Mucosa of rectum (tissue), 2 donors: Measurements from ENCODE around the gene NWD2.
A peak's percentile ranks its signal among the peaks of the same experiment; 100 is the strongest.

Experiments
- H3K27ac ChIP-seq, 2 donors: one replicate each; pipeline ENCODE4 v1.7.0; 2013; ENCODE audit warnings: inconsistent platforms in 2 of 2, low read depth in 2 of 2, low read length in 2 of 2
- H3K27me3 ChIP-seq, 2 donors: one replicate each; pipeline ENCODE4 v1.7.0; 2013; ENCODE audit warnings: low read length in 2 of 2; ENCODE audit not compliant: control insufficient read depth in 2 of 2, insufficient read depth in 2 of 2
- H3K36me3 ChIP-seq, 2 donors: one replicate each; pipeline ENCODE4 v1.7.0; 2013; ENCODE audit warnings: low read length in 2 of 2; ENCODE audit not compliant: control insufficient read depth in 2 of 2, insufficient read depth in 2 of 2
- H3K4me1 ChIP-seq, 2 donors: one replicate each; pipeline ENCODE4 v1.7.0; 2013; ENCODE audit warnings: low read length in 2 of 2, mild to moderate bottlenecking in 1 of 2; ENCODE audit not compliant: control insufficient read depth in 2 of 2, insufficient read depth in 2 of 2
- H3K4me3 ChIP-seq, 2 donors: one replicate each; pipeline ENCODE4 v1.7.0; 2013; ENCODE audit warnings: low read length in 2 of 2
- H3K9ac ChIP-seq, 2 donors: one replicate each; pipeline ENCODE4 v1.7.0; 2013; ENCODE audit warnings: low read length in 2 of 2, low read depth in 1 of 2, mild to moderate bottlenecking in 1 of 2
- H3K9me3 ChIP-seq, 2 donors: one replicate each; pipeline ENCODE4 v1.7.0; 2013; ENCODE audit warnings: low read length in 2 of 2; ENCODE audit not compliant: control insufficient read depth in 2 of 2
- donor health status: healthy.
- donor health status: Normal muscosa, but diverticular disease.

NWD2 gene

GRCh38 chr4:37434469-37434868 is 189.9 kb downstream of the NWD2 start:
- Histone ChIP-seq H3K27ac (no peak overlapping the region), H3K4me1 (peaks cover 7 to 28% of the 10 kb centered on the region in 2 donors), H3K36me3 (no peaks in the 10 kb centered on the region), H3K4me3 (no peak overlapping the region), H3K27me3 (no peaks in the 10 kb centered on the region), H3K9me3 (no peaks in the 10 kb centered on the region), H3K9ac (no peak overlapping the region)

- Histone ChIP-seq H3K27me3 (no peaks in the 10 kb centered on the region), H3K4me1 (peaks cover 10 to 32% of the 10 kb centered on the region in 2 donors), H3K27ac (no peak overlapping the region), H3K4me3 (no peak overlapping the region), H3K9me3 (no peaks in the 10 kb centered on the region), H3K36me3 (no peaks in the 10 kb centered on the region), H3K9ac (no peak overlapping the region)
Measured at GRCh38 chr4:37436546-37436945, 192.0 kb downstream of the NWD2 start.

GRCh38 chr4:37437163-37437562 is 192.6 kb downstream of the NWD2 start:
- Histone ChIP-seq H3K27ac (peak overlapping the region in 1 of 2 donors; percentile 21), H3K27me3 (no peaks in the 10 kb centered on the region), H3K9ac (no peak overlapping the region), H3K4me1 (peaks cover 11 to 30% of the 10 kb centered on the region in 2 donors), H3K4me3 (no peak overlapping the region), H3K9me3 (no peaks in the 10 kb centered on the region), H3K36me3 (no peaks in the 10 kb centered on the region)

- Histone ChIP-seq H3K4me1 (peaks cover 11 to 30% of the 10 kb centered on the region in 2 donors), H3K36me3 (no peaks in the 10 kb centered on the region), H3K4me3 (no peak overlapping the region), H3K27ac (peak overlapping the region in 1 of 2 donors; percentile 51), H3K9me3 (no peaks in the 10 kb centered on the region), H3K9ac (no peak overlapping the region), H3K27me3 (no peaks in the 10 kb centered on the region)
Measured at GRCh38 chr4:37438564-37439279, 194.2 kb downstream of the NWD2 start.

- Histone ChIP-seq H3K27ac (peak overlapping the region in 1 of 2 donors; percentile 38), H3K9ac (no peak overlapping the region), H3K4me3 (no peak overlapping the region), H3K9me3 (no peaks in the 10 kb centered on the region), H3K27me3 (no peaks in the 10 kb centered on the region), H3K4me1 (peaks cover 11 to 30% of the 10 kb centered on the region in 2 donors), H3K36me3 (no peaks in the 10 kb centered on the region)
Measured at GRCh38 chr4:37439809-37440474, 195.4 kb downstream of the NWD2 start.

- H3K27ac ChIP-seq: no peak overlapping the region
- H3K27me3 ChIP-seq: no peaks in the 10 kb centered on the region
- no peaks in the 10 kb centered on the region for H3K9me3 ChIP-seq
- H3K4me3 ChIP-seq: no peak overlapping the region
- H3K36me3 ChIP-seq: no peaks in the 10 kb centered on the region
- no peak overlapping the region for H3K9ac ChIP-seq
- H3K4me1 ChIP-seq: peaks cover 11 to 30% of the 10 kb centered on the region in 2 donors
Measured at GRCh38 chr4:37440501-37440900, 196.0 kb downstream of the NWD2 start.

- H3K9me3 ChIP-seq: no peaks in the 10 kb centered on the region
Measured at GRCh38 chr4:37441231-37442061, 196.9 kb downstream of the NWD2 start.

GRCh38 chr4:37442062-37442323 is 197.4 kb downstream of the NWD2 start:
- no peaks in the 10 kb centered on the region for H3K36me3 ChIP-seq
- peaks cover 11 to 24% of the 10 kb centered on the region in 2 donors for H3K4me1 ChIP-seq
- no peak overlapping the region for H3K4me3 ChIP-seq
- H3K27ac ChIP-seq: peak overlapping the region in 1 of 2 donors; percentile 50
- H3K9ac ChIP-seq: no peak overlapping the region
- H3K27me3 ChIP-seq: no peaks in the 10 kb centered on the region
- no peaks in the 10 kb centered on the region for H3K9me3 ChIP-seq

More at GRCh38 chr4:37441231-37442061, 196.9 kb downstream of the NWD2 start:
- Histone ChIP-seq H3K27me3 (no peaks in the 10 kb centered on the region), H3K4me3 (no peak overlapping the region), H3K4me1 (peaks cover 11 to 28% of the 10 kb centered on the region in 2 donors), H3K36me3 (no peaks in the 10 kb centered on the region), H3K27ac (peak overlapping the region; percentile 38 to 46), H3K9ac (no peak overlapping the region)

GRCh38 chr4:37443137-37443536 is 198.6 kb downstream of the NWD2 start:
- no peaks in the 10 kb centered on the region for H3K36me3 ChIP-seq
- peaks cover 11 to 24% of the 10 kb centered on the region in 2 donors for H3K4me1 ChIP-seq
- H3K27ac ChIP-seq: no peak overlapping the region
- H3K27me3 ChIP-seq: no peaks in the 10 kb centered on the region
- no peak overlapping the region for H3K9ac ChIP-seq
- no peaks in the 10 kb centered on the region for H3K9me3 ChIP-seq
- H3K4me3 ChIP-seq: no peak overlapping the region

- no peak overlapping the region for H3K4me3 ChIP-seq
- no peaks in the 10 kb centered on the region for H3K9me3 ChIP-seq
- H3K27ac ChIP-seq: no peak overlapping the region
- H3K4me1 ChIP-seq: peaks cover 9 to 17% of the 10 kb centered on the region in 2 donors
- no peaks in the 10 kb centered on the region for H3K36me3 ChIP-seq
- no peak overlapping the region for H3K9ac ChIP-seq
- H3K27me3 ChIP-seq: no peaks in the 10 kb centered on the region
Measured at GRCh38 chr4:37445023-37445422, 200.5 kb downstream of the NWD2 start.
